Omental fat pad (tissue), 4 donors: ENCODE measurements around the gene PIP4K2B. TPM values are rescaled to one million over a fixed set of nuclear protein-coding genes. Genes with fewer than 3 reads are reported as not detected.

Experiments
- ATAC-seq: fragments of 150-250 bp; one replicate; pipeline ENCODE4 v1.9.1; 2016; ENCODE audit warnings: mild to moderate bottlenecking, moderate library complexity; ENCODE audit not compliant: low FRiP score
- DNase-seq: peaks from one replicate; pipeline ENCODE4 v3.0.0-alpha.2; 2019; ENCODE audit warnings: low spot score
- total RNA-seq, 4 donors: library from RNA; depleted of rRNA; stranded (reverse); fragments of >200 nt; gene quantifications; one replicate each; pipeline ENCODE4 v1.1.0, GENCODE V29; 2016
- TF ChIP-seq, protein P1 (sequence below), 3 donors: fragments of 450-650 bp; IDR thresholded peaks; one replicate each; pipeline ENCODE4 v1.5.1; 2016 to 2017; ENCODE audit warnings: antibody characterized with exemption in 3 of 3, mild to moderate bottlenecking in 3 of 3, moderate library complexity in 2 of 3

PIP4K2B gene
- total RNA-seq, 4 donors from 2014 or later, result 25.7 to 79.0 (median 47.2) TPM

DNA sequence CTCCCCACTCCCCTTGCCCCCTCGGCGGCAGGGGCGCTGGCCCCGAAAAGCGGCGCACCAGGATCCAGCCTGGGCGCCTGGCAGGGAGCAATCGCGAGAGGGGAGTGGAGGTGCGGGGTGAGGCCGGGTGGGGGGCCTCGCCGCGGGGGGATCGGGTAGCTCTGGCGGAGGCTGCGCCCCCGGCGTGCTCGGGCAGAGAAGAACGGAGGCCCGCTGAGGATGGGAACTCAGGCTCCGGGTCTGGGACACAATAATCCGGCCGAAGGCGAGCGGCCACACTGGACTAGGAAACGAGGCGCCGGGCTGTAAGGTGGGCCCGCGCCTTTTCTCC is 50.5 kb downstream of the PIP4K2B start:
- DNase-seq, result no peak
- TF ChIP-seq, protein P1, sequence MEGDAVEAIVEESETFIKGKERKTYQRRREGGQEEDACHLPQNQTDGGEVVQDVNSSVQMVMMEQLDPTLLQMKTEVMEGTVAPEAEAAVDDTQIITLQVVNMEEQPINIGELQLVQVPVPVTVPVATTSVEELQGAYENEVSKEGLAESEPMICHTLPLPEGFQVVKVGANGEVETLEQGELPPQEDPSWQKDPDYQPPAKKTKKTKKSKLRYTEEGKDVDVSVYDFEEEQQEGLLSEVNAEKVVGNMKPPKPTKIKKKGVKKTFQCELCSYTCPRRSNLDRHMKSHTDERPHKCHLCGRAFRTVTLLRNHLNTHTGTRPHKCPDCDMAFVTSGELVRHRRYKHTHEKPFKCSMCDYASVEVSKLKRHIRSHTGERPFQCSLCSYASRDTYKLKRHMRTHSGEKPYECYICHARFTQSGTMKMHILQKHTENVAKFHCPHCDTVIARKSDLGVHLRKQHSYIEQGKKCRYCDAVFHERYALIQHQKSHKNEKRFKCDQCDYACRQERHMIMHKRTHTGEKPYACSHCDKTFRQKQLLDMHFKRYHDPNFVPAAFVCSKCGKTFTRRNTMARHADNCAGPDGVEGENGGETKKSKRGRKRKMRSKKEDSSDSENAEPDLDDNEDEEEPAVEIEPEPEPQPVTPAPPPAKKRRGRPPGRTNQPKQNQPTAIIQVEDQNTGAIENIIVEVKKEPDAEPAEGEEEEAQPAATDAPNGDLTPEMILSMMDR (IDR thresholded peaks at IDR 0.05), result no peak
- ATAC-seq, result no peak

DNA sequence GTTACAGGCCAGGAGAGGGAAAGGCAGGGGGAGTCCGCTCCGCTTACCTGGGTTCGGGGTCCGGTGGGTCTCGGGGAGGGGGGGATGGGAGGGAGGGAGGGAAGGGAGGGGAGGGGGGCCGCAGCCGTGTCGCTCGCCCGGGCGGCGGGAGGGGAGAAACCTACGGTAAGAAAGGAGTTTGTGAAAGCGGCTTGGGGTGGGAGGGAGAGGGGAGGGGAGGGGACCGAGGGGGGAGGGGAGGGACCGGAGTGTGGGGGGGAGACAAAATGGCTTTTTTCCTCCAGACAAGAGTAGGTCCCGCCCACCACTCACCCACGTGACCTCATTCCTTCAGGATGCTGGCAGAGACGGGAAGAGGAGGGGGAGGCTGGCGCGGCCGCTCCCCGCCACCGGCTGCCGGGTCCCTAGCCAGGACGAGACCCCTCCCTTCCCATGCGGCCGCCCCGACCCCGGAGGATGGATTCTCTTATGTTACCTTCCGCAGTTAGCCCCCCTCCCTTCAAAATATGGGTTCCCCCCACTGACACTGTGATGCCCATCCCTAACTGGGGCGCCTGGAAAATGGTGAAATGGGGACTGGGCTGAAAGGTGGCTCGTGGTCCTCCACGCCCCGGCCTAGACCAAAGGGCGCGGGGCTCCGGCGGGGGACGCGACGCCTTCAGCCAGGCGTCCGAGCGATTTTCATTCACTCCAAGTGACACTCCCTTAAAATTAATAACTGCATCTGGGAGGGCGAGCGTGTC is 51.0 kb downstream of the PIP4K2B start, which contains the start of gene PCGF2:
Gene PCGF2, minus strand, starts transcription at position 188 of the 743 bp plus-strand sequence. CDS start 7,934 bp downstream, outside the sequence.
- ATAC-seq, result no peak
- TF ChIP-seq, protein P1 (IDR thresholded peaks at IDR 0.05), result no peak
- DNase-seq, result peak; percentile 90

DNA sequence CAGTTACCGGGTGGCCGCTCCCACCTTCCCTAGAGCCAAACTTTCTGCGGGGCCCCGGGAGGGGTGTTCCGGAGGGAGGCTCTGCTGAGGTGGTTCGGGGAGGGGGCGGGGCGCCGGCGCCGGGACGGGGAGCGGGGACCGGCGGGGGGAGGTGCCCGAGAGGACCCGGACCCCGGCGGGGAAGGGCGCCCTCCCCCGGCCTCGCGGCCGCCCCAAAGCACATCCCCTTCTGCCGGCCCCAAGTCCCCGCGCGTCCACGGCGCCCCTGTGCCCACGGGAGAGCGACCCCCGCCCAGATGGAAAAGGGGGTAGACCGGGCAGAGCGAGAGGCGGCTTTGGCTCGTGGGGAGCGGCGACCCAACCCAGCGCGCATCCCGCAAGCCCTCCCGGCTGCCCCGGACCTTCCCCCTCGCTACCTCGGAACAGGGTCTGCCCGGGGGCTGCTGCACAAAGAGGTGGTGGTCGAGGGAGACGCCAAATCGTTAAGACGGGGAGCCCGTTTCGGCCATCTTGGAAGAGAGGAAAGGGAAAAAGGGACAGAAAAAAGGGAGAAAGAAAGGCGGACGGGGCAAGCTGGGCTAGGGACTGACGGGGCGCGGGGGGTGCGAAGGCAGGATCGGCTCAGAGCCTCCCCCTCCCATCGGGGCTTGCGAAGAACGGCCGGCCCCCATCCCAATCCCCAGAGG is 51.8 kb downstream of the PIP4K2B start:
- TF ChIP-seq, protein P1 (IDR thresholded peaks at IDR 0.05), result no peak
- DNase-seq, result no peak
- no peak for ATAC-seq

DNA sequence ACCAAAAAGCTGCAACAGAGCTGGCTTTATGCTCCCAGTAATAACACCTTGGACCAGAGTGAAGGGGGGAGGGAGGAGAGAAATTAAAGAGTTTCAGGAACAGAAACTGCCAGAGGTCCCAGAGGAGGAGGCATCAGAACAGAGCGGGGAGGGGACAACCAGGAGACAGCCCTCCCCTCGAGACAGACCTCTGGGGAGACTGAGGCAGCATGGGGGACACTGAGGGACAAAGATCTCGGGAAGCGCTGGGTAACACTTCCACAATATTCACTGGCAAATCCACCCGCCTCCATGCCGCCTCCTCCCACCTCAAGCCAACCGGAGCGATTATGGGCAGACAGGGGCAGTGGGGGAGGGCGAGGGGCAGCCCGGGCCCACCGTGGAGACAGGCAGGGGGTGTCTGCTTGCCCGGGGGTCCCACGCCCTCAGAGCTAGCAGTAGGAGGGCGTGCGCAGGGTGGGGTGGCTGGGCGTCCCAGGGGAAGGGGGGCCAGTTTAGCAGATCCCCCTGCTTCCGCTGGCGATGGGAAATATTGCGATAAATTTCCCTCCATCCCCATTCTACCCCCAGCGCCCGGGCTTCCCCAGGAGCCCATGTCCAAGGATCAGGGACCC is 52.4 kb downstream of the PIP4K2B start:
- TF ChIP-seq, protein P1 (IDR thresholded peaks at IDR 0.05), result no peak
- ATAC-seq (no peak), DNase-seq (no peak)

DNA sequence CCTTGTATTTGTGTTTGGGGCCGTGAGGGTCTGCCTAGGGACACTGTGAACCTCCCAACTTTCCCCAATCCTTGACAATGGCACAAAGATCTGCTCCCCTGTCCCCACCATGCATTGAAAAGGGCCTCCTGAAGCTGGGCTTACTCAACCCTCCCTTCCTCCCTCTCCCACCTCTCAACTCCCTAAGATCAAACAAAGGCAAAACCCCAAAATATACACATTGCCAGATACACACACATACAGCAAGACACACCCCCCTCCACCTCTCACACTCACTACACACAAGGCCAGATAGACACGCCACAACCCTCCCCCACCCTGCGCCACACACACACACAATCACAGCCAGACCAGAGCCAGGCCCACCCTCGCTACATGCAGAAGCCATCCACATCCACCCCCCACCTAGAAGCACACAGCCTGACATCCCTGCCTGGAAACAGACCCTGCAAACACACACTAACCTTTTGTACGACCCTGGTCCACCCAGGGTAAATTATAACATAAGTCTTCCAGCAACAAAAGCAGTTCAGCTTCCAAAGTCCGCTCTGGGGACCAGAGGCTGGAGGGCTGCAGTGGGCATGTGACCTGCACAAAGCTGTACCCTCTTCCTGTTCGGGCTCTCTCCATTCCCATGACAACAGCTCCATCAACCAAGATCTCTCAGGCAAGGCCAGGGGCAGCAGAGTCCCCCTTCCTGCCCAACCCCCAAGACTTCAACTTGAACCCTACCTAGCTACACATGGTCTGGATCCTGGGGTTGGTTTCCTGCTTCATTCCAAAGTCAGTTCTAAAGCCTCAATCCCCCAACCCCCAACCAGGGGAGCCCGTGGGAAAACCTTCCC is 53.1 kb downstream of the PIP4K2B start:
- no peak for DNase-seq
- ATAC-seq, result no peak
- TF ChIP-seq, protein P1 (IDR thresholded peaks at IDR 0.05), result no peak

DNA sequence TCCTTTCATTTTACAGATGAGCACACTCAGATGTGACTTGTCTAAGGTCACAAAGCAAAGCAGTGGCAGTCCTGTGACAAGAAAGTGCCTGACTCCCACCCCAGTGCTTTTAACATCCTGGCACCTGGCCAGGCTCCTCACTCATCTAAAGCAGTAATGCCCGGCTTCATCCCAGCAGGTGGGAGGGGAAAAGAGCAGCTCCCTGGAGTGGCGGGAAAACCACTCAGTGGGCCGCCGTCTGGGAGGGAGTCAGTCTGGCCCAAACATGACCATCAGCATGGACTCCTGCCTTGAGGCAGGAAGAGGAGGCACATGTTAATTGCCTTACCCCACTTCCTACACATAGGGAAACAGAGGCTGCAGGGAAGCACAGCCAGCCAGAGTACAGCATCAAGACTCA is 53.8 kb downstream of the PIP4K2B start:
- ATAC-seq (no peak), DNase-seq (no peak)
- TF ChIP-seq, protein P1 (IDR thresholded peaks at IDR 0.05), result no peak
